ENCODE data around the gene P2RX5.
A peak's percentile ranks its signal among the peaks of the same experiment; 100 is the strongest.

Gene P2RX5

DNA sequence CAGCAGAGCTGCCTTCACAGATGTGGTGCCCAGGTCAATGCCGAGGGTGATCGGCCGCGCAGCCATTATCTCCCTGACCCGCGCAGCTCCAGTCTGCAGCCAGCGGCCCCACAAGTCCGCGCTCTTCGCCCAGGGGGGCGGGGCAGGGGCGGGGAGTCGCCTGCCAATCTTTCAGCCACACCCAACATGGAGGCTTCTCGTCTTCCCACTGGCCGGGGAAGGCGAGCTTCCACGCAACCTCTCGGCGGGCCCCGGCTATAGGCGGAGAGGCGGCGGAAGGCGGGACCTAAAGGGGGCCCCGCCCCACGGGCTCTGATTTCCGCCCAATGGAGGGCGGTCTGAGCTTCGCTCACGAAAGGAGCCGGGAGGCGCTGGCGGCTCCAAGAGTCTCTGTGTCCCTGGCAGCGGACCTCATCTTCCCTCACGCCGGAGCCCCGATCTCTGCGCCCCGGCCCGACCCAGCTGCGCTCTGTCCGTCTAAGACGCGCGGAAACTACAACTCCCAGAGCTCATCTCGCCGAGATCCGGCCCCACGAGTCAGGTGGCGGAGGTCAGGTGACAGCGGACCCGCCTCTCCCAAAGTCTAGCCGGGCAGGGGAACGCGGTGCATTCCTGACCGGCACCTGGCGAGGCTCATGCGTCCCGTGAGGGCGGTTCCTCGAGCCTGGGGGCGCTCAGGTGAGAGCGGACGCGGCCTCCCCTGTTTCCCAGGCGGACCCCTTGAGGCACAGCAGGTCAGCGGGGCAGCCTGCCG, 59.6 kb downstream of the P2RX5 start, which contains the start of the genes CTNS and SHPK:
Gene CTNS (plus strand): TSS at position 607 of the 754 bp plus-strand sequence. CDS start 3,447 bp downstream, outside the sequence.
Gene SHPK (minus strand): TSS at position 97 of the 754 bp plus-strand sequence. CDS start 31 bp downstream, at position 66.
- Mint-ChIP-seq H3K4me1 (peaks cover 62% of the 10 kb centered on the region), H3K27ac (peak within 1 kb of the TSS; percentile 99 to 100), H3K9me3 (no peaks in the 10 kb centered on the region), H3K4me3 (peak within 1 kb of the TSS; percentile 96 to 97), H3K27me3 (no peaks in the 10 kb centered on the region)
- ATAC-seq (peak; percentile 98), DNase-seq (peak; percentile 94 to 96)

DNA sequence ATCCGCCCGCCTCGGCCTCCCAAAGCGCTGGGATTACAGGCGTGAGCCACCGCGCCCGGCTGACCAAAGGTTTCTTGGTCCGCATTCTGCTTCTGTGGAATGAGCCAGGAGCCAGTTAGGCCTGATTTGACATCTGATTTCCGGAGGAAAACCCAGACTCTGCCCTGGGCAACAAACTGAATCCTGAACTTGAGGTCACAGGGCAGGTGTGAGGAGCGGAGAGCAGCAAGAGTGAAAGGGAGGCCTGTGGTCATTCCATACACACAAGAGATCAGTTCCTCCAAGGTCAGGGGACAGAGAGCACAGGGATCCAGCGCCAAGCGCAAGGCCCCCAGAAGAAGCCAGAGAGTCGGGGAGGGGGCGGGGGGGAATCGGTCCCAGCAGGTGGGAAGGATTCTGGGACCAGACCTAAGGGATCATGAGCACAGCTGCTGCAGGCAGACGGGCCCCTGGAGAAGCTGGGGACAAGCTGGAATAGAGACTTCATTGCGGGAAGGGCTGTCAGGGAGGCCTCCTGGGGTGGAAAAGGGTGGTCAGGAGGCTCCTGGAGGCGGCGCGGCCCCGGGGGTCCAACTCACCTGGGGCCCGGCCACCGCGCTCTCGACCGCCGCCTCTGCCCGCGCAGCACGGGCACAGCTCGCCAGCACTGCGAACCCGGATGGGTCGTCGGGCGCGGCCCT, 60.3 kb downstream of the P2RX5 start:
- Mint-ChIP-seq H3K4me3 (peak overlapping the region; percentile 96 to 97), H3K9me3 (no peaks in the 10 kb centered on the region), H3K27ac (peak overlapping the region in 1 of 2 donors; percentile 48), H3K4me1 (peaks cover 58% of the 10 kb centered on the region), H3K27me3 (no peaks in the 10 kb centered on the region)
- ATAC-seq (peak; percentile 48), DNase-seq (no peak)

DNA sequence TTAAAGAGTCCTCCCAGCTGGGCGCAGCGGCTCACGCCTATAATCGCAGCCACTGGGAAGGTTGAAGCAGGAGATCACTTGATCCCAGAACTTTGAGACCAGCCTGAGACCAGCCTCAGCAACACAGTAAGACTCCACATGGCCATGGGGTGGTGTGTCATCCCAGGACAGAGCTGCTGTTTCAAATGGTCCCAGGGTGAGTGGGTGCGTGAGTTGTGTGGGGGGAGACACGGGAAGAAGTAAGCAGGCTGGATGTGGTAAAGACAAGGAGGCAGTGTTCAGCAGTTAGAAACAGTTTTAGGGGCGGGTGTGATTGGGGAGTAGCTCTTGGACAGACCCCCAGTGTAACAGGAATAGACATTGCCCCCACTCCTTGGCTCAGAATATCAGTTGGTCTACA, 63.7 kb downstream of the P2RX5 start:
- DNase-seq (no peak), ATAC-seq (no peak)
- no peak overlapping the region for H3K27ac Mint-ChIP-seq
- H3K4me1 Mint-ChIP-seq: peaks cover 28% of the 10 kb centered on the region
- H3K9me3 Mint-ChIP-seq: no peaks in the 10 kb centered on the region
- no peak overlapping the region for H3K4me3 Mint-ChIP-seq
- H3K27me3 Mint-ChIP-seq: no peaks in the 10 kb centered on the region

DNA sequence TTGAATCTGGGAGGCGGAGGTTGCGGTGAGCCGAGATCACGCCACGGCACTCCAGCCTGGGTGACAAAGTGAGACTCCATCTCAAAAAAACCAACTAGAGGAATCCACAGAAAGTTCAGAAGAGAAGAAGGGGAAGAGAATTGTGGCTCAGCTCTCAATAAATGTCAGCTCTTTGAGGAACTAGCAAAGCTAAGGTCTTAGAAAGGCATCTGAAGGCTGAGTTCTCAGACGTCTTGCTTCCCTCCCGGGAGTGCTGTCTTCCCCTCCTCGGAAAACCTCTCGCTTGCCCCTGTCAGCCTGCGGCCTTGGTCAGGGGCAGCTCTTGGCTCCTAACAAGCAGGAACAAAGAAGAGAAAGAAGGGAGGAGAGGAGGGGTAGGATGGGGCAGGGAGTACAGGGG, 65.2 kb downstream of the P2RX5 start:
- Mint-ChIP-seq H3K27ac (peak overlapping the region in 1 of 2 donors; percentile 31), H3K27me3 (no peaks in the 10 kb centered on the region), H3K4me3 (no peak overlapping the region), H3K4me1 (peaks cover 24% of the 10 kb centered on the region), H3K9me3 (no peaks in the 10 kb centered on the region)
- no peak for ATAC-seq
- DNase-seq: no peak

DNA sequence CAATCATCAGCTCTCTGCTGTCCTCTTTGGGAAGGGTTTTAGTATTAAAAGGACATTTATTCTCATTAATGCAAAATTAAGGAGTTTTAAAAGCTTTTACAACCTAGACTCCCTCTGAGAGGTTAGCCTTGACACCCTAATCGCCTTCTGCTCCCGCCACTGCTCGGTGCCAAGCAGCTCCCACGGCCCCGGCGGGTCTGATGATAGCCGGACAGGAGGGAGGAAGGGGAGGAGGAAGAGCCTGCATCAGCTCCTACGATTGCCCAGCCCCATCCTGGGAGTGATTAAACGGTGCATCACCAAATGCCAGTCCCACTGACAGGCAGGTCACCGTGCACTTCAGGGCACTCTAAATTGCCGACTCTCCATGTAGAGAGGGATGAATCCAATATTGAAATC, 68.2 kb downstream of the P2RX5 start:
- H3K9me3 Mint-ChIP-seq: no peaks in the 10 kb centered on the region
- peaks cover 5% of the 10 kb centered on the region for H3K4me1 Mint-ChIP-seq
- no peak overlapping the region for H3K27ac Mint-ChIP-seq
- no peak overlapping the region for H3K4me3 Mint-ChIP-seq
- ATAC-seq: no peak
- no peak for DNase-seq
- H3K27me3 Mint-ChIP-seq: no peaks in the 10 kb centered on the region

DNA sequence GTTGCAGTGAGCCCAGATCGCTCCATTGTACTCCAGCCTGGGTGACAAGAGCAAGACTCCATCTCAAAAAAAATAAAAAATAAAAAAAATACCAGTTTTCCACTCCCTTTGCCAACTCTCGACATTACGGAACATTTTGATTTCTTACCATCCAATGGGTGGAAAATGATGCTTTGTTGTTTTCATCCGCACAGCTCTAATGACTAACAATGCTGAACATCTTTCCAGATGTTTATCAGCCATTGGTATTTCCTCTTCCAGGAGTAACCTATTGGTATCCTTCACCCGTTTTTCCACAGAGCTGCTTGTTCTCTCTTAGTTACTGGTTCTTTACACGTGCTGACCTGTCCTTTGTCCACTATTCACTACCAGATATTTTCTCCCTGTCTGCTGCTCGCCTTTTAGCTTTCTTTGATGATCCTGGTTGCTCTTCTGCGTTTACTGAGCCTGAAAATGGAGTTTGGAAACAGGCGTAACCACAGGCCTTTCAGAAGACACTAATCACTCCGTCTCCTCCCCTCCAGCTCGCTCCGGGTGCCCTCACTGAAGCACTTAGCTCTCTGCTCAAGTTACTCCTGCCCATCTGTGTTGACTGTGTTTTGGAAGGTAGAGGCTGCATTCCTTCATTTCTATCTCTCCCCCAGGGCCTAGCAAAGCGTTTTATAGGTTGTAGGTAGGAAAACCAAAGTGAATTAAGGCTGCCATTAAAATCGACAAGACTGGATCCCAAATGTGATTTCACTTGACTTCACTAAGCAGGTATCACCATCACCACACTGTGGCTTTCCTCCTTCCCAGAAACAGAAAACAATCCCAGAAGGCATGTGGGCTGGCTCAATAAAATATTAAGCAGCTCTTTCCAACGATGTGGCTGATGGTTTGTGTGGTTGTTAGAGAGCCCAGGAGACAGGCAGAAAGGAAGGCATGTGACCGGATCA, 68.9 kb downstream of the P2RX5 start:
- ATAC-seq (no peak), DNase-seq (no peak)
- H3K27ac Mint-ChIP-seq: no peak overlapping the region
- H3K27me3 Mint-ChIP-seq: no peaks in the 10 kb centered on the region
- no peaks in the 10 kb centered on the region for H3K9me3 Mint-ChIP-seq
- no peak overlapping the region for H3K4me3 Mint-ChIP-seq
- peaks cover 1% of the 10 kb centered on the region for H3K4me1 Mint-ChIP-seq
